ENCODE data around the gene VSTM2B.
"Not testable (repeated sequence)": the region's sequence is repeated elsewhere in the genome, so short reads cannot be mapped to it uniquely, and the experiment has no call there.

VSTM2B gene

DNA sequence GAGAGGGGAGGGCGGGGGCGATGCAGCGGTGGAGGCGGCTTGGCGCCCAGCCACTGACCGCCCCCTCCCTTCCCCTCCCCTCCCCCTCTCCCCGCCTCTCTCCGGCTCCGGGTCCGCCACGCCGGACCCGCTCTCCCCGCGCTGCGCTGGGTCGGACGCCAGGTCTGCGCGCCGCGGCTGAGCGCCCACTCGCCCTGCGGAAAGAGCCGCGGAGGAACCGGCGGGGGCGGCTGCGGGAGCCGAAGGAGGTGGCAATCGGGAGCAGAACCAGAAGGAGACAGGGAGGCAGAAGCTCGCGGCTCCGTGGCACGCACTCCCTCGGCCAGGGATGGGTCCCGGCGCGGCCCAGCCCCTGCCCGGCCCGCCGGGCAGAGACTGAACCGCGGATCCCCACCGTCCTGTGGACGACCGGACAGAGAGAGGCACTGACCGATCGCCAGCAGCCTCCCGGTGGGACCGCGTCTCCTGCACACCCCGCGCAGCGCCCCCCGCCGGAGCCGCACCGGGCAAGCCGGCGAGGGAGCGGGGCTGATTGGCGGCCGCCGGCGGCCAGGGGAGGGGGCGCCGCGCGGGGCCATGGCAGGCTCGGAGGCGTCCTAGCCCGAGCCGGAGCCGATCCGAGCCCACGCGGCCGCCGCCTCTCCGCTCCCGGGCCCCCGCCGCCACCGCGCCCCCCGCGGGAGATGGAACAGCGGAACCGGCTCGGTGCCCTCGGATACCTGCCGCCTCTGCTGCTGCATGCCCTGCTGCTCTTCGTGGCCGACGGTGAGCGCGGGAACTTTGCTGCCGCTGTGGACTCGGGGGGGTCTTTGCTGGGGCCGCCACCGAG is at the start of gene VSTM2B:
VSTM2B (plus strand) TSS at position 94 of the 829 bp plus-strand sequence; CDS start at position 684, 590 bp downstream.
- no peak for DNase-seq

DNA sequence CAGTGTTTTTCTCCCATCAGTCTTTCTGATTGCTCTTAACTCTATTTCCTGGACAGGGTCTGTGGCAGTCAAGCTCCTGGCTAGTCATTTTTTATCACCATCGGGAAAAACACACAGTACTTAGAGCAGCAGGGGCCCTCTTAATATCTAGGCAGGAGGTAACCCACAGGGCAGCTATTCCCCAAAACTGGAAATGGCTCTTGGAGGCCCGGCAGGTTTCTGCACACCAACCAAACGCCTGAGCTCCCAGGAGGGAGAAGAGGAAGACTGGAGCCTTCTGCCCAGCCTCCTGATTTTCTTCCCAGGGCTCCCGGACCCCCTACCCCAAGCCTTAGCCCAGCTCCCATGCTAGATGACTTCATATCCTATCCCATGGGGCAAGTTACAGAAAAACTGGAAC is 49.3 kb upstream of the VSTM2B start:
- DNase-seq: no peak

DNA sequence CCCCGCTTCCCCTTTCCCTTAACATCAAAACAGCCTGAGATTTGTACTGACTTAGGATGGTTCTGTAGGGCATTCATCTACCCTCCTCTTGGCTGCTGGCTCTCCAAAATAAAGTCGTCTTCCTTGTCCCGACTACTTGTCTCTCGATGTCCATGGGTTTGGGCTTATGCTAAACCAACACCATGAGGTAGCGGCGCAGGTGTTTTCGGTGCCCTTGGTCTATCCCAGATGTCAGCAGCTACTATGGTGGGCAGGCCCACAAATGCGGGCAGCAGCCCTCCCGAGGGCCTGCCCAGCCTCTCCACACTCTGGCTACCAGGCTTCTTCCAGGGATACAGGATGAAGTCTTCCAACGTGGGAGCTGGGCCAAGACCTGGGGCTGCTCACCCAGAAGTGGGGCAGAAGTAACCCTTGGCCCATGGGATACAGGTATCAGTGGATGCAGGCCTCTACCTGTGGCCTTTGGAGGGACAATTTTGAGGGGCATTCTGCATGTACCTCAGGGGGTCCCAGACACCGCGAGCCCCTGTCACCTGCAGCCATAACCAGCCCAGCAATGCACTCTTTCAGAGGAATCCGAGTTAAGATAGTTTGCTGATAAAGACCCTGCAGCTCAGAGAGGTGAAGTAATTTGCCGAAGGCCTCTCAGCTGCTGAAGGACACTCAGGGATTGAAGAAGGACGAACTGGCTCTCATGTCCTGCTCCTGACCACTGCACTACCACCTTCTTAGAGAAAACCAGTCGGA is 47.8 kb upstream of the VSTM2B start:
- DNase-seq: no peak

DNA sequence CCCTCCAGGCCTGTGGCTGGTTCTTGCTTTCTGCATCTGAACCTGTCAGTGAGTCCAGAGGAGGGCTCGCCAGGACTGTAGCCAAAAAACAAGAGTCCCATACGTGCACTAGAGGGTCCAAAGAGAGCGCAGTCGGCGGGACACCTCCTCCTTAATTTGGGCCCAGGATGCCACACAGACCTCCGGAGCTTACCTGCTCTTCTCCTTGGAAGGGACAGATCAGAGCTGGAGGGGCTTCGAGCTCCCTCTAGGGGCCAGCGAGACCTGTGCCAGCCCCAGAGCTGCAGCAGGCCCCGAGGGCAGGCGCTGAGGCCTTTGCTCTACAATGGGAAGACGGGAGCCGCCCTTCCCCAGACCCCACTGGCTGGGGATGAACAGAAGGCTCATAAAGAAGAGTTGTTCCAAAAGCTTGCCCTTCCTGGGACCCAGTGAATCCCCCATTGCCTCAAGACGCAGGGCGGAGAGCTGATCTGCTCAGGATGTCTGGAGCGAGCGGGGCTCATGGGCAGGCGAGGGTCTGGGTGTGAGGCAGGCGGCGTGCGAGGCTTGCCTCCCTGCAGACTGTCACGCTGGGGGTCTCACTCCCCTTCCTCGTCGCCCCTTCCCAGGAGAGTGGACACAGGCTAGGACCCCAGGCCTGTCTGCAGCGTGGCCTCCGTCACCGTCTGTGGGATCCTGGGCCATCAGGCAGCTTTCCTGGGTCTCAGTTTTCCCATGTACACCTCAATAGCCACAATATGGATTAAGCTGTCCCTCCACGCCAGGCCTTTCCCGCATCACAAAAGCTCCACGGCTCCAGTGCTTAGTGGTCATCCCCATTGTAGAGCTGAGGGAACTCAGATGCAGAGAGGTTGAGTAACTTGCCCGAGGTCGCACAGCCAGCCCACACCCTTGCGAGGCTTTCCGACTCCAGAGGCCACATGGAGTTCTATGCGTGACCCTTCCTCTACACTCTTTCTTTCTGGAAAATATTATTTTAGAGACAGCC is 46.9 kb upstream of the VSTM2B start:
- no peak for DNase-seq

DNA sequence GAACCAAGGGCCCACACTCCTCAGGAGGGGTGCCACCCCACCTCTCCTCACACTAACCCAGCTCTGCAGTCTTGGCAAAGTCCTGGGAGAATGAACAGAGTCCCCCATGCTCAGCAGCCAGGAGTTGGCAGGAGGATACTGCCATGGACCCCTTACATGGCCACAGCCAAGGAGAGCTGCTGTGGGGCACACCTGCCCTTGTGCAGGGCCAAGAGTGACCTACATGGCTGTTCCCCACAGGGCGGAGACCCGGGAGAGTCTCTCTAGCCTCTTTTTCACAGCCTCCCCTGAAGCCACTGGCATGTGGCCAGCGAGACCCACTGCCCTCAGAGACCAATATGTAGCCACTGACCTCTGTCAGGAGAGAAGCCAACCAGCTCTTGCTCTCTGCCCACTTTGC is 45.9 kb upstream of the VSTM2B start:
- DNase-seq: no peak

DNA sequence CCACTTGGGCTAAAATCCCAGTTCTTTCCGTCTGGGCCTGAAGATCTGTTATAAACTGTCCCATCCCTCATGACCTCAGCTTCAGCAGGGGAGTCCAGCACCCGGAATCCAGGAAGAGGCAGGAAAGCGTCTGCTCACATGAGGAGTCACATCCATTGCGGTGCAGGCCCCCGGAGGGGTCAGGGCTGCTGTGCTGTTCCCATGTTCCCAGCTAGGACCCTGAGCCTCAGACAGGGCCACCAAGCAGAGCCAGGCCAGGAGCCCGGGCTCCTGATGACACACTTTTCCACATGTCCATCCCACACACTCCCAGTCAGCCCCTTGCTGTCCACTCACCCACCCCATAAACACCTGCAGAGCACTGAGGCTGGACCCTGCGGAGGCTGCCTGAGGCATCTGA is 45.3 kb upstream of the VSTM2B start:
- no peak for DNase-seq

DNA sequence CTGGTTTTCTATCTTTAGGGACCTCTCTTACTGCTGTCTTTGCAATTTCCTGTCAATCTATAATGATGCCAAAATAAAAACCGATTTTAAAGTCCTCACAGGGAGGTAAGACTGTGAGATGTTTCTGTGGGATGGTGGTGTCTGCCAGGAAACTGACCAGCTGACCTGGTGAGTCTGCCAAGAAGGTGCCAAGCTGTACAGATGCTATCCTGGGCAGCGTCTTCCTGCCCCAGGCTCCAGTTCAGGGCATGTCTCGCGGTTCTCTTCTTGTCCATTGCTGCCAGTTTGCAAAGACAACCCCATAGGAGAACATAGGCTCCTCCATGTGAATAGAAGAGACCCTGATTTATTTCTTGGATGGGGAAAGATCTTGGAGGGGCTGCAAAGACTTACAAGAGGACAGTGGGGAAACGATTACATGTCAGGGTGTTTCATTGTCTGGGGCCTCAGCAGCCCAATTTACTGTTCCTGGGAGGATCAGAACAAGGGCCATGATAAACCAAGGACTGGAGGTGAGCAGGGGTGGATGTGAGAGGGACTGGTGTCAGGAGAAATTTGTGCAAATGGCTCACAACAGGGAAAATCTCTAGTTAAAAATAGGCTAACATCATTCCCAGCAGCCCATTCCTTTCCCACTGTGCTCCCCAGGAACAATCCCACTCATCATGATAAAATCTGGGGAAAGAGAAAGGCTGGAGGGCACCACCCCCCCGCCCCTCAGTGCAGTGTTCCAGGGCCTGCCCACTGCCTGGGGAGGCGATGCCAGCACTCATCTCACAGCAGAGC is 42.7 kb upstream of the VSTM2B start:
- no peak for DNase-seq

DNA sequence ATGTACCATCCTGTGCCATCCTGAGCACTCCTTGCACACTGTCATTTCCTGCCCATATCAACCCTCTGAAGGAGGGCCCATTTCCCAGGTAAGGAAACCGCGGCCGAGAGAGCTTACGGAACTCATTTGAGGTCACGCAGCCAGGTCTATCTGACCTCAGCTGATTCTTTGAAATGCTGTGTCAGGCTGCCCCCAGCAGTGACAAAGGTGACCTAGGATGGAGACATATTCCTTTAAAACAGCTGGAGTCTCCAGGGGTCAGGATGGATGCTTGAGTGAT is 42.2 kb upstream of the VSTM2B start:
- no peak for DNase-seq

DNA sequence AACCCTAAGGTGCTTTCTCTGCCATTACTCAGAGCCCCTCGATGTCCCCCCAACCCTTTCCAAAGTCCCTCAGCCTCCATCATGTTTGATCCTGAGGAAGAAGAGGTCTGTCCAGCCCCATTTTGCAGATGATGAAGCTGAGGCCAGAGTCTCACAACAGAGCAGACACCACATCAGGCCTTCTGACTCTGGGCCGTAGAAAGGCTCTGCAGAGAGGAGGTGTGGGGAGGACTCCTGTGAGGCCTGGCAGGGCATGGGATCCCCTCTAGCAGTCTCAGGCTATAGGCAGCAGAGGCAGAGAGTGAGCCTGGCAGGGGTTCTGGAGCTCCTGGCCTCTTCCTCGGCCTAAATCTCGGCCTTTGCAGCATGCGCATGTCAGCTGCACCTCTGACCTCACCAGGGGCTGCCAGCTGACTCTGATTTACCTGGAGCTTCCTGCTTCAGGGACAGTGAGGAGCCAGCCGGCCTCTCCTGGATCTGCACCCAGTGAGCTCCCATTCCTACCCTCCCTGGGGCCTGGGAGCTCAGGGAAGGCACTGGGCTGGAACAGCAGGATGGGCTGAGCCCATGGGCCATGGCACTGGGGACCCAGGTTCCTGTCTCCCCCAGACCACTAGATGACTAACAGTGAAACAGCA is 41.7 kb upstream of the VSTM2B start:
- DNase-seq: no peak

DNA sequence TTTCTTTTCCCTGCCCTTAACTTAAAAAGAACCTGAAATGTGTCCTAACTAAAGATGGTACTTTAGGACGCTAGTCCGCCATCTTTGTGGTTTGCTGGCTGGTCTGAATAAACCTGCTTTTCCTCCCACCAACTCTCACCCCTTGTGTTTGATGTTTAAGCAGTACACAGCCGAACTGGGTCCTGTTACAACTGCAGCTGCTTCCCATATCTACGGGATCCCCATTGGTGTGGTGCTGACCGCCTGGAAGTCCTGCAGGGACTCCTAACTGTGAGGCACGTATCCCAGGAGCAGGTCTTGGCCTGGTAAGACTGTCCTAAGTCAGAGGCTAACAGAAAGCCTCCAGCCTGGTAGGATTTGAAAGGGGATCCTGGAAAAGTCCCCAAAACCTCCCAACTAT is 40.9 kb upstream of the VSTM2B start:
- no peak for DNase-seq

DNA sequence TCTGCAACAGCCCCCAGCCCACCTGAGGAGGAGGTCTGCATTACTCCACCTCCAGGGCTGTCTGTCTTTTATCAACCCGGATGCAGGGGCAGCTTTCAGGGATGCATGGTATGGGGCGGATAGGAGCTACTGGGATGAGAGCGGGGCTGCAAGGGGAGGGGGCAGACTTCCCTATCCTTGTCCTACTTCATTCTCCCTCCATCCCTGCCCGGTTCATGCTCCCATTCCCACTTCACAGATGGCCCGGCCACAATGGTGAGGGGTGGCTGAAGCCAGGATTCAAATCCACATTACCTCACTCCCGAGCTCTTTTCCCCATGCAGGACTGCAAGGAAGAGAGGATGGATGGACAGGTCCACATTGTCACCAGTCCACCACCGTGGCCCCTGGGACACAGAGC is 40.5 kb upstream of the VSTM2B start:
- DNase-seq: no peak

DNA sequence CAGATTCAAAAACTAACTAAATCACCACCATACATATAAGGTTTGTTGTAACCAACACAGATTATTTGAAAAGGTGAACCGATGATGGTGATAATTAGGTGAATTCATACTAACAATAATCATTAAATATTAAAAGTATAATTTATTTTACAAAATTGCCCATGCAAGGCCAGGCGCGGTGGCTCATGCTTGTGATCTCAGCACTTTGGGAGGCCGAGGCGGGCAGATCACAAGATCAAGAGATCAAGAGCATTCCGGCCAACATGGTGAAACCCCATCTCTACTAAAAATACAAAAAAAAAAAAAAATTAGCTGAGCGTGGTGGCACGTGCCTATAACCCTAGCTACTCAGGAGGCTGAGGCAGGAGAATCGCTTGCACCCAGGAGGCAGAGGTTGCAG is 38.8 kb upstream of the VSTM2B start:
- DNase-seq: not testable (repeated sequence)

DNA sequence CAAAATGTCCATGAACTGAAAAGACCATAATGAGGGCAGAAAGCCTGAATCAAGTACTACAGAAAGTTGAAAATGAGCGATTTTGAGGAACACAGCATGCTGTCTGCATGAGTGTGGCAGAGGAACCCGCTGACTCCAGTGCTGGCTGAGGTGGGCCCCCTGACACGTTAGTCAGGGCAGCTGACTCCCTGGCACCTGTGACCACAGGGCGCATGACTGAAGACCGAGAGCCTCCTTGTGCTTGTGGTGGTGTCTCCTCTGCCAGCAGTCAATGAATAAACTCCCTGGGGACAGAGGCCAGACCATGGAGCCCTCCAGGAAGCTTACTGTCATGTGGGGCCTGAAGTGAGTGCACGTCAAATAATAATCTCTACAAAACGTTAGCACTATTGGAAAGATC is 38.4 kb upstream of the VSTM2B start:
- DNase-seq: no peak

DNA sequence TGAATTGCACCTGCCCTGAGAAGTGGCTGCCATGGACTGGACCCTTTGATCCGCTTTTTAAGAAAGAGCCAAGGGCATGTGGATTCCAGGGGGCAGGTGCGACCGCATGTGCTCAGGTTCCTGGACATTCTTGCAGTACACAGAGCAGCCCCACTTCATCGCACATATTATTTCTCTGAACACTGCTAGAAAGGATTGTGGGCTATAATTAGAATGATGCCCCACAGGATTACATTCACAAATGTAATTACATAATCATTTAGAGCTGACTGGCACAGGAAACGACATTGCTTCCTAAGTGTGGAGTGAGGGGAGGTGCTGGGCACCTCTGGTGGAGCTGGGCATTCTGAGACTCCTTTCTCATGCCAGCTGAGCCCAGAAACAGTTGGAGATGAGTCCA is 37.5 kb upstream of the VSTM2B start:
- no peak for DNase-seq

DNA sequence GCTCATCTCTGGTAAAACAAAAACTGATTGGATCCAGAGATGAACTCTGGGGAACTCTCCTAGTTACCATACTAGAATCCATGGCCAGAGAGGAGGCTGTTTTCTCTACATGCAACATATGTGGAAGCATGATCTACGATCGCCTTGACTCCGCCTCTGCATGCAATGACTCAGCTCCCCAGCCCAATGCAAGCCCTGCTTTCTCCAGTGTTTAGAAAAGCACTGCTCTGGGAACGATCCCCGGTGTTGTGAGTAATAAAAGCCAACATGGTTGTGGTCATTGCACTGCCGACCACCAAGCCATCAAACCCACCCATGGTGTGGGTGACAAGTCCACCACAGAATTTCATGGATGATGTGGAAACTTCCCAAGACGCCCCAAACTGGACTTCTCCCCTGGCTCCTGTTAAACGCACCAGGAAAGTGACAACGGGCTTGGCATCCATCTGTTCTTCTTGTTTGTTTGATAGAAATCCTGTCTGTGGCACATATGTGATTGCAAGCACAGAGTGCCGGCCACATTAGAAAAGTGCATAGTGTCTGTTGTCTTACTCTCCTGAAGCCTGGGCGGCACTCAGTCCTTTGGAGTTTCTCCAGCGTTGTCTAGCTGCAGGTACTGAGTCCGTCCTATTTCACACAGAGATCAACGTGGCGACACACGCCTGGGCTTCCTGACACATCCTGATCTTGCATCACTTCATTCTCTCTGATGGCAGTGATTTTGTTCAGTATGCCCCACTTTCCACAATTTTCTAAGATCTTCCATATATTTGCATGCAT is 36.4 kb upstream of the VSTM2B start:
- DNase-seq: no peak

DNA sequence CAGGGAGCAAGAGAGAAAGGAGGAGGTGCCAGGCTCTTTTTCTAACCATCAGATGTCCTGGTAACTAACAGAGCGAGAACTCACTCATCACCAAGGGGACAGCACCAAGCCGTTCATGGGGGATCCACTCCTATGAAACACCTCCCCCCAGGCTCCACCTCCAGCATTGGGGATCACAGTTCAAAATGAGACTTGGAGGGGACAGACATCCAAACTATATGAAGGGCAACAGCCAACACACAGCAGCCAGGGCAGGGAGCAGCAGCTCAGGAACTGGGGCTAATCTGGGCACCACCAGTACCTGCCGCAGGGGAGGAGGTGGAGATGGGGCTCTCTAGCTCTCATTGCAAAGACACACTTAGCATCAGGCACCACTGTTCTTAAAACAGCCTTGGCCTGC is 34.3 kb upstream of the VSTM2B start:
- no peak for DNase-seq

DNA sequence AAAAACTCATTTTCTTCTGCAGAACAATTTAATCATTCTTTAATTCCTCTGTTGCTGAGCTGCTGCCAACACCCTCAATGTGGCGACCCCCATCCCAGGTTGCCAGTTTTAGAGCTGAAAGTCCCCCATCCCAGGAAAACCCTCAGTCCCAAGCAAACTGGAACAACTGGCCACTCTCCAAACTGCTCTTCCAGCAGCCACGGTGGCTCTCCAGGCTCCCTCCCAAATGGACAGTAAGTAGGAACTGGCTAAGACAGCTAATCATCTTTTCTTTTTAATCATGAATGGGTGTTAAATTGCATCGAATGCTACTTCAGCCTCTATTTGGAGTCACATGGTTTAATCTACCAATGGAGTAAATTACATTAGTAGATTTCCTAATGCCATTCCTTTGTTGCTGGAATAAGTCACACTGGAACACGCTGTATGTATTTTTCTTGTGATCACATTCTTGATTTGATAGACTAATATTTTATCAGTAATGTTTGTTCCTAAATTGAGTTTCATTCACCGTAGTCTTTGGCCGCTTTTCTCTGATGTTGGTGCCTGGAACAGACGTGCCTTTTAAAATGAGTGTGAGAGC is 33.7 kb upstream of the VSTM2B start:
- no peak for DNase-seq

DNA sequence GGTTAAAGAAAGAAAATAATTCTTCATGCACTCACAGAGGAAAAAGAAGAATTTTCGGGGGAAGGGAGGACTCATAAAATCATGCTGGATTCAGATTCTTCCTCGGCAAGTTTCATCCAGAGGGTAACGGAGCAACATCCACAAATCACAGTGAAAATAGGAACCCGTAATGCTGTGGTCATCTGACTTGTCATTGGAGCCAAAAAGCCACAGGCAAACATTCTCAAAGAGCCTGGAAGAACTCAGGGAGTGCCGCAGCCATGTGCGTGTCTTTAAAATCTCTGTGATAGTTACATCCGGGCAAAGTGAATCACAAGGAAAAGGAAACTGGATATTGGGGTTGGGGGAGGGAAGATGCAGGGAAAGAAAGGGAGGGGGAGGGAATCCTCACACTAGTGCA is 33.0 kb upstream of the VSTM2B start:
- DNase-seq: no peak

DNA sequence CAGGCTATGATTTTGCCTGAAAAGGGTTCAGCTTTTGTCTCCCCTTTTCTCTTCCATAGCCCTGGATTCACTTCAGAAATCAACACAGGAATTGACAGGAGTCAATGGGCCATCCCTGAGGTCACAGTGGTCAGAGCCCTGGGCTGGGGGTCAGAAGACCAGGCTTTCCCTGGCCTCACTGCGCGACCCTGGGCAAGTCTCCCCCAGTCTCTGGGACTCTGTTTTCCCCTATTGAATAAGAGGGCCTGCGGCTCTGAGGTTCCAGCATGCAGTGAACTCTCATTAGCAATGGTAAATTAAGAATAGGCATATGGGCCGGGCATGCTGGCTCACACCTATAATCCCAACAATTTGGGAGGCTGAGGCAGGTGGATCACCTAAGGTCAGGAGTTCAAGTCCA is 30.7 kb upstream of the VSTM2B start:
- no peak for DNase-seq

DNA sequence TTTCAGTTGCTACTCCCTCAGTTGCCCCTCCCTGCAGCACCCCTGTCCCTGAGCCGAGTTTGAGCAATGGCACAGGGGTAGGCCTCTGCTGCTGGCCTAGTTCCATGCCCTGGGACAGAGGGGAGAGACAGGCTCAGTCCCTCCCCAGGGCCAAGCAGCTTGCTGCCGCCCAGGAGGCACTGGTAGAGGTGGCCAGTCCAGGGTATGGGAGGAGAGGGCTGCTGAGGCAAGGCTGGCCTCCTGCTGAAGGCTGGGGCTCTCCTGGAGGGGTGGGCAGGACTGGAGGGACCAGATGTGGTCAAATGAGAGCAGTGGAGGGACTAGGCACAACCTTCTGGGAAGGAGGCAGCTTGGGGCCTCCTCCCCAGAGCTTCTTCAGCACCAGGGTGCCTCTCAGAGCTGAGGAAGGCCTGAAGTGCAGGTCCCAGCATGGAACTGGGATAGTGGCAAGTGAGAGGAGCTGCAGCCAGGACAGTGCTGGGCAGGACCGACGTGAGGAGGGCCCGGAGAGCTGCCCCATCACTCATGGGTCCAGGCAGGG is 29.8 kb upstream of the VSTM2B start:
- DNase-seq: no peak

DNA sequence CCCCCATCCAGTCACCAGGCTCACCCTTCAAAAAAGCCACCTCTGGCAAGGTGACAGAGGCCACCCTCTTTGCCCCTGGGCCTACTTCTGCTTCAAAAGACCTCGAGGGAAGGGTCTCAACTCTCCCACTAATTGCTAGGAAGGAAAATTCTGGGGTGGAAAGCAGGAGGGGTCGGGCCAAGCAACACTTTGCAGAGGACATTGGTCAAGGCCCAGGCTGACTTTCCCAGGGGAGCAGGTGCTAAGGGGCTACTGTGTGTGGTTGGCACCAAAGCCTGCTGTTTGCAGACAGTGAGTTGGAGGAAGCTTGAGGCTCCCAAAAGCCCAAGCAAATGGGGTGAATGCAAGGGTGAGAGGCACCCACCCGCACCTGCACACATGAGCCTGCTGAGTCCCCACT is 28.6 kb upstream of the VSTM2B start:
- DNase-seq: no peak
